HEK293 (cell line): ENCODE measurements around the gene CHSY1.
"Not testable (repeated sequence)": the region's sequence is repeated elsewhere in the genome, so short reads cannot be mapped to it uniquely, and the experiment has no call there.

Experiments
- CTCF ChIA-PET: fragments of 350-600 bp; formaldehyde crosslinking; extraction: SDS; loops from one replicate; lab custom pipeline; 2021; ENCODE audit warnings: antibody characterized with exemption; lab: Yijun Ruan, JAX
- POLR2A ChIA-PET: fragments of 300-600 bp; formaldehyde crosslinking; extraction: SDS; loops from one replicate; lab custom pipeline; 2020; ENCODE audit warnings: antibody characterized with exemption, inconsistent platforms; lab: Yijun Ruan, JAX
- H3K27ac ChIP-seq: fragments of 200-500 bp; sonication (Bioruptor generic); 2 replicates; pipeline ENCODE4 v1.5.1; 2014; ENCODE audit warnings: low read depth, low read length, control low read depth, inconsistent platforms; ENCODE audit errors: extremely low read depth
- H3K36me3 ChIP-seq, 2 experiments: fragments of 200-500 bp in 1 of 2; sonication (Bioruptor generic) in 1 of 2; 1 replicate in 1 of 2; 2 replicates in 1 of 2; pipeline ENCODE4 v1.5.1; 2014 to 2017; ENCODE audit warnings: inconsistent platforms in 2 of 2, low read length in 2 of 2; ENCODE audit not compliant: control insufficient read depth in 2 of 2, insufficient read depth in 1 of 2
- H3K4me1 ChIP-seq: fragments of 200-500 bp; sonication (Bioruptor generic); 2 replicates; pipeline ENCODE4 v1.5.1; 2014; ENCODE audit warnings: mild to moderate bottlenecking, low read length, inconsistent platforms; ENCODE audit not compliant: control insufficient read depth, insufficient read depth
- H3K4me3 ChIP-seq: 2 replicates; pipeline ENCODE4 v1.5.1; 2011; ENCODE audit warnings: low read depth, mild to moderate bottlenecking, control low read depth, low read length, moderate library complexity
- H3K9me3 ChIP-seq: fragments of 200-500 bp; sonication (Bioruptor generic); 2 replicates; pipeline ENCODE4 v1.5.1; 2014; ENCODE audit warnings: low read depth, low read length, inconsistent platforms; ENCODE audit not compliant: control insufficient read depth, insufficient read depth
- EGR2 ChIP-seq: fragments of 450-650 bp; formaldehyde crosslinking; IDR thresholded peaks from 2 replicates; pipeline ENCODE4 v1.5.1; 2016; ENCODE audit warnings: low read depth, missing biosample characterization, missing genetic modification characterization
- KLF10 ChIP-seq: fragments of 450-650 bp; IDR thresholded peaks from 2 replicates; pipeline ENCODE4 v1.5.1; 2018; ENCODE audit warnings: missing biosample characterization, mild to moderate bottlenecking, missing genetic modification characterization
- MYNN ChIP-seq: fragments of 450-650 bp; formaldehyde crosslinking; IDR thresholded peaks from 2 replicates; pipeline ENCODE4 v1.5.1; 2016; ENCODE audit warnings: missing biosample characterization, missing genetic modification characterization, borderline replicate concordance
- PATZ1 ChIP-seq: fragments of 450-650 bp; formaldehyde crosslinking; IDR thresholded peaks from 2 replicates; pipeline ENCODE4 v1.5.1; 2016; ENCODE audit warnings: missing biosample characterization, missing genetic modification characterization
- PRDM6 ChIP-seq: fragments of 450-650 bp; formaldehyde crosslinking; IDR thresholded peaks from 2 replicates; pipeline ENCODE4 v1.5.1; 2017; ENCODE audit warnings: missing biosample characterization, missing genetic modification characterization
- SP2 ChIP-seq: fragments of 450-650 bp; formaldehyde crosslinking; IDR thresholded peaks from 2 replicates; pipeline ENCODE4 v1.5.1; 2016; ENCODE audit warnings: missing biosample characterization, missing genetic modification characterization
- YY1 ChIP-seq: fragments of 450-650 bp; formaldehyde crosslinking; IDR thresholded peaks from 2 replicates; pipeline ENCODE4 v1.5.1; 2018; ENCODE audit warnings: missing biosample characterization, missing genetic modification characterization
- YY2 ChIP-seq: fragments of 450-650 bp; formaldehyde crosslinking; IDR thresholded peaks from 2 replicates; pipeline ENCODE4 v1.5.1; 2016; ENCODE audit warnings: missing biosample characterization, missing genetic modification characterization
- ZFHX2 ChIP-seq: fragments of 450-650 bp; formaldehyde crosslinking; conservative IDR thresholded peaks from 2 replicates; pipeline ENCODE4 v1.5.1; 2016; ENCODE audit warnings: missing biosample characterization, missing genetic modification characterization
- ZFP41 ChIP-seq: fragments of 450-650 bp; formaldehyde crosslinking; IDR thresholded peaks from 2 replicates; pipeline ENCODE4 v1.5.1; 2016; ENCODE audit warnings: missing biosample characterization, missing genetic modification characterization, borderline replicate concordance
- ZNF169 ChIP-seq: fragments of 450-650 bp; formaldehyde crosslinking; IDR thresholded peaks from 2 replicates; pipeline ENCODE4 v1.5.1; 2016; ENCODE audit warnings: missing biosample characterization, missing genetic modification characterization
- ZNF274 ChIP-seq, 2 experiments: fragments of 200-500 bp in 1 of 2; fragments of 450-650 bp in 1 of 2; sonication (Bioruptor generic) in 1 of 2; formaldehyde crosslinking in 1 of 2; IDR thresholded peaks; 2 replicates each; pipeline versions ENCODE4 v1.5.1 to v1.6.1; 2014 to 2016; ENCODE audit warnings: borderline replicate concordance in 1 of 2, inconsistent platforms in 1 of 2, low read length in 1 of 2, missing biosample characterization in 1 of 2, missing genetic modification characterization in 1 of 2
- ZNF311 ChIP-seq: fragments of 450-650 bp; formaldehyde crosslinking; IDR thresholded peaks from 2 replicates; pipeline ENCODE4 v1.5.1; 2017; ENCODE audit warnings: missing biosample characterization, missing genetic modification characterization, borderline replicate concordance
- ZNF324 ChIP-seq: fragments of 450-650 bp; formaldehyde crosslinking; IDR thresholded peaks from 2 replicates; pipeline ENCODE4 v1.5.1; 2016; ENCODE audit warnings: missing biosample characterization, missing genetic modification characterization
- ZNF350 ChIP-seq: fragments of 450-650 bp; formaldehyde crosslinking; IDR thresholded peaks from 2 replicates; pipeline ENCODE4 v1.5.0; 2017; ENCODE audit warnings: missing biosample characterization, mild to moderate bottlenecking, missing genetic modification characterization
- ZNF366 ChIP-seq: fragments of 450-650 bp; formaldehyde crosslinking; conservative IDR thresholded peaks from 2 replicates; pipeline ENCODE4 v1.5.1; 2016; ENCODE audit warnings: missing biosample characterization, missing genetic modification characterization
- ZNF600 ChIP-seq: fragments of 450-650 bp; formaldehyde crosslinking; IDR thresholded peaks from 2 replicates; pipeline ENCODE4 v1.5.1; 2016; ENCODE audit warnings: missing biosample characterization, missing genetic modification characterization
- ZNF623 ChIP-seq: fragments of 450-650 bp; formaldehyde crosslinking; IDR thresholded peaks from 2 replicates; pipeline ENCODE4 v1.5.1; 2016; ENCODE audit warnings: missing biosample characterization, missing genetic modification characterization
- ZNF645 ChIP-seq: fragments of 450-650 bp; formaldehyde crosslinking; IDR thresholded peaks from 2 replicates; pipeline ENCODE4; 2016; ENCODE audit warnings: missing biosample characterization, missing genetic modification characterization
- ZNF654 ChIP-seq: fragments of 450-650 bp; formaldehyde crosslinking; IDR thresholded peaks from 2 replicates; pipeline ENCODE4 v1.5.1; 2016; ENCODE audit warnings: low read depth, missing biosample characterization, missing genetic modification characterization

CHSY1 gene

GRCh38 chr15:101214435-101215097, 37.3 kb downstream of the CHSY1 start:
- not testable (repeated sequence) for H3K27ac ChIP-seq

GRCh38 chr15:101213570-101213969, 38.3 kb downstream of the CHSY1 start:
- TF ChIP-seq PRDM6 (tag by site-specific recombination) (0 out of 2 replicates have a peak, but pooled peaks have one; percentile 0), ZNF600 (tag by site-specific recombination) (peak; percentile 74), ZNF645 (no peak), MYNN (no peak)
- TF ChIP-seq, all 188 proteins: peak for 2

More at GRCh38 chr15:101214435-101215097, 37.3 kb downstream of the CHSY1 start:
- not testable (repeated sequence) for H3K4me3 ChIP-seq
- TF ChIP-seq ZFHX2 (tag by site-specific recombination) (peak; percentile 66), EGR2 (tag by site-specific recombination) (peak; percentile 85)
- TF ChIP-seq, all 188 proteins: peak for 2; not testable (repeated sequence) for 186
- H3K9me3 ChIP-seq, CTCF ChIA-PET, POLR2A ChIA-PET, H3K36me3 ChIP-seq: not testable (repeated sequence)
- peaks cover 25% of the 10 kb centered on the region for H3K4me1 ChIP-seq

GRCh38 chr15:101213147-101213546, 38.7 kb downstream of the CHSY1 start:
- no peaks in the 10 kb centered on the region for H3K9me3 ChIP-seq
- TF ChIP-seq ZNF311 (tag by site-specific recombination): no peak
- TF ChIP-seq ZNF623 (tag by site-specific recombination): no peak
- TF ChIP-seq KLF10: no peak
- TF ChIP-seq PRDM6 (tag by site-specific recombination): peak; percentile 66
- CTCF ChIA-PET: interaction anchor here (1.6 kb wide), 1 partner anchor 204 kb away, joined by 4 read pairs; no protein-coding TSS in a partner anchor

More at GRCh38 chr15:101213570-101213969, 38.3 kb downstream of the CHSY1 start:
- no peak overlapping the region for H3K4me3 ChIP-seq
- peaks cover 26% of the 10 kb centered on the region for H3K4me1 ChIP-seq
- ChIA-PET CTCF (interaction anchor here (1.6 kb wide), 1 partner anchor 205 kb away, joined by 4 read pairs; no protein-coding TSS in a partner anchor), POLR2A (no interaction called here)
- H3K27ac ChIP-seq: no peak overlapping the region
- H3K9me3 ChIP-seq: no peaks in the 10 kb centered on the region
- peaks cover 0 to 5% of the 10 kb centered on the region in 2 experiments; a peak in 2 of 3 replicates for H3K36me3 ChIP-seq

GRCh38 chr15:101211897-101212296, 40.0 kb downstream of the CHSY1 start:
- H3K36me3 ChIP-seq: peaks cover 0 to 3% of the 10 kb centered on the region in 2 experiments; a peak in 2 of 3 replicates
- CTCF ChIA-PET: interaction anchor here (1.6 kb wide), 1 partner anchor 203 kb away, joined by 4 read pairs; no protein-coding TSS in a partner anchor
- no peak overlapping the region for H3K27ac ChIP-seq
- POLR2A ChIA-PET: no interaction called here
- H3K4me1 ChIP-seq: peaks cover 29% of the 10 kb centered on the region
- H3K9me3 ChIP-seq: no peaks in the 10 kb centered on the region
- no peak overlapping the region for H3K4me3 ChIP-seq
- TF ChIP-seq ZNF654 (tag by site-specific recombination) (no peak), ZNF324 (tag by site-specific recombination) (no peak), ZNF366 (tag by site-specific recombination) (no peak), PATZ1 (tag by site-specific recombination) (no peak), ZNF169 (tag by site-specific recombination) (no peak), ZNF274 (IDR thresholded peaks at IDR 0.05; ENCODE audit: low read length) (no peak), ZNF274 (tag by site-specific recombination; IDR thresholded peaks at IDR 0.05; ENCODE audit: borderline replicate concordance) (no peak), ZFP41 (tag by site-specific recombination) (no peak), ZNF350 (no peak), YY1 (tag by site-specific recombination) (no peak), SP2 (tag by site-specific recombination) (no peak), YY2 (tag by site-specific recombination) (no peak)

More at GRCh38 chr15:101213147-101213546, 38.7 kb downstream of the CHSY1 start:
- H3K27ac ChIP-seq: no peak overlapping the region
- H3K4me3 ChIP-seq: no peak overlapping the region
- POLR2A ChIA-PET: no interaction called here
- peaks cover 0 to 5% of the 10 kb centered on the region in 2 experiments; a peak in 2 of 3 replicates for H3K36me3 ChIP-seq
- peaks cover 26% of the 10 kb centered on the region for H3K4me1 ChIP-seq
